ENCODE data around the gene GALNT5.
"Not testable (repeated sequence)": the region's sequence is repeated elsewhere in the genome, so short reads cannot be mapped to it uniquely, and the experiment has no call there.

The GALNT5 gene

DNA sequence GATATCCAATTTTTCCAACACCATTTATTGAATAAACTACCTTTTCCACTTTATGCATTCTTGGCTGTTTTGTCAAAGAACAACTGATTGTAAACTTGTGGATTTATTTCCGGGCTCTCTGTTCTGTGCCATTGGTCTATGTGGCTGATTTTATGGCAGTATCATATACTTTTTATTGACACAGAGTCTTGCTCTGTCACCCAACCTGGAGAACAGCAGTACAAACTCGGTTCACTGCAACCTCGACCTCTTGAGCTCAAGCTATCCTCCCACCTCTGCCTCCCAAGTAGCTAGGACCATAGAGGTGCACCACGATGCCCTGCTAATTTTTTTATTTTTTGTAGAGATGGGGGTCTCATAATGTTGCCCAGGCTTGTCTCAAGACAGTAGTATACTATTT lies 6.7 kb upstream of the GALNT5 start:
- no peak for DNase-seq

GRCh38 chr2:157251932-157252331 lies 5.6 kb upstream of the GALNT5 start:
- no peak for DNase-seq

DNA sequence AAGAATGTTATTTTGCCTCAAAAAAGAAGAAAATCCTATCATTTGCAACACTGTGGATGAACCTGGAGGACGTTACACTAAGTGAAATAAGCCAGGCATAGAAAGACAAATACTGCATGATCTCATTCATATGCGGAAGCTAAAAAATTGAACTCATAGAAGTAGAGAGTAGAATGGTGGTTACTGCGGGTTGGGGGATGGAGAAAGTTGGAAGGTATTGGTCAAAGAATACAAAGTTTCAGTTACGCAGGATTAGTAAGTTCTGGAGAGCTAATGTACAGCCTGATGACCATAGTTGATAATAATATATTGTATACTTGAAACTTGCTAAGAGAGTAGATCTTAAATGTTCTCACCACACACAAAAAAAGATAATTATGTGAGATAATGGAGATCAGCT lies 5.0 kb upstream of the GALNT5 start:
- DNase-seq: no peak

GRCh38 chr2:157254041-157254440 lies 3.5 kb upstream of the GALNT5 start:
- no peak for DNase-seq

- DNase-seq: no peak
These were observed 1.8 kb upstream of the GALNT5 start for GRCh38 chr2:157255746-157256145.

GRCh38 chr2:157256626-157257025 lies 879 bp upstream of the GALNT5 start:
- DNase-seq: no peak

GRCh38 chr2:157258520-157259326 lies 1.2 kb downstream of the GALNT5 start:
- DNase-seq: no peak

DNA sequence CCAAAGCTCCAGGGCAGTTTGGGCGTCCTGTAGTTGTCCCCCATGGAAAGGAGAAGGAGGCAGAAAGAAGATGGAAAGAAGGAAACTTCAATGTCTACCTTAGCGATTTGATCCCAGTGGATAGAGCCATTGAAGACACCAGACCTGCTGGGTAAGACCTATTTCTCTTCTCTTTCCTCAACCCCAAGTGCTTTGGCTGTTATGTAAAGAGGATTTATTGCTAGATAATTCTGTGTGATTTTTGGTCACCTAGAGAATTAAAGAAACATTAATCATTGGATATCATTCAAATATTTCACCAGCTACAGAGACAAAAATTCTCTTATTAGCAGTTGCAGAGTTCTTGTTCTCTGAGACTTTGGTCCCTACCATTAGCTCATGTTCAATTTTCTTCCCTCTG lies 1.9 kb downstream of the GALNT5 start:
- DNase-seq: no peak

DNA sequence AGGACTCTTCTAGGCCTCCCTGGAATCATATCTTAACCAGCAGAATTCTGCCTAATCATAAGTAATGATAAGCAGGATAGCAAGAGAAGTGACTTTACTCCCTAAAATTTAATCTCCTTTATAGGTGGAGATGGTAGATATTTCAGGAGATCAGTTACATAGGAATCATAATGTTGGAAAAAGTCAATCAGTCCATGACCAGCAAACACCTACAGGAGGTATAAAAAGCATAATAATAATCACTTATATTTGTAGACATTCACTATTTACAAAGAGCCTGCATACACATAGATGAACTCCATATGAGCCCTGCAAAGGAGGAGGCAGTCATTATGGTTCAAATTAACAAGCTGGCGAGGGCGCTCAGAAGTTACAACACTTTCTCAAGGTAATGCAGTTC lies 2.5 kb downstream of the GALNT5 start:
- no peak for DNase-seq

- no peak for DNase-seq
These were observed 3.2 kb downstream of the GALNT5 start for GRCh38 chr2:157260533-157261198.

- DNase-seq: no peak
These were observed 3.8 kb downstream of the GALNT5 start for GRCh38 chr2:157261199-157261782.

DNA sequence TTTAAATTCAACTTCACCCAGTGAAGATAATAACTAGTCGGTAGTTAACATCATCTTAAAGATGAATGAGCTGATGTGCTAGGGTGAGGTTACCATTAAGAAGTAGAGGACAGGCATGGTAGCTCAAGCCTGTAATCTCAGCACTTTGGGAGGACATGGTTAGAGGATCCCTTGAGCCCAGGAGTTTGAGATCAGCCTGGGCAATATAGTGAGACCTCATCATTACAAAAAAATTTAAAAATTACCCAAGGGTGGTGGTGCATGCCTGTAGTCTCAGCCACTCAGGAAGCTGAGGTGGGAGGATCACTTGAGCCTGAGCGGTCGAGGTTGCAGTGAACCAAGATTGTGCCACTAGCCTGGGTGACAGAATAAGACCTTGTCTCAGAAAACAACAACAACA lies 4.7 kb downstream of the GALNT5 start:
- no peak for DNase-seq

- no peak for DNase-seq
These were observed 6.6 kb downstream of the GALNT5 start for GRCh38 chr2:157264099-157264498.

GRCh38 chr2:157265825-157266224 lies 8.3 kb downstream of the GALNT5 start:
- no peak for DNase-seq

DNA sequence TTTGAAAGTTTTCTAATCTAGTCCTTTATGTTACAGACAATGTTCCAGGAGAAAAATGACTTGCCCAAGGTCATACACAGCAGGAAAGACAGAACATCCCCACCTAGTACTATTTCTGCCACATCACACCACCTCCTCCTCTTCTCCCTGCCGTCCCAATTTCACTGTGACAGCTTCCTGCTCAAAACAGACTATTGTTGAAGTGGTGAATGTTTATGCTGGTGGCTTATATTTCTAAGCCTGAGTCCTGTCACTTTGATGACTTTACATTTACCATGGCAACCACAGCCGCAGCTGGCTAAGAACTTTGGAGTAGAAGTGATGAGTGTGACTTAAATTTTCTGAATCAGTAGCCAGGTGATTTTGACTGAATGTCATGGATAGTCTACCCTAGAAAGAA lies 10.0 kb downstream of the GALNT5 start:
- DNase-seq: no peak

DNA sequence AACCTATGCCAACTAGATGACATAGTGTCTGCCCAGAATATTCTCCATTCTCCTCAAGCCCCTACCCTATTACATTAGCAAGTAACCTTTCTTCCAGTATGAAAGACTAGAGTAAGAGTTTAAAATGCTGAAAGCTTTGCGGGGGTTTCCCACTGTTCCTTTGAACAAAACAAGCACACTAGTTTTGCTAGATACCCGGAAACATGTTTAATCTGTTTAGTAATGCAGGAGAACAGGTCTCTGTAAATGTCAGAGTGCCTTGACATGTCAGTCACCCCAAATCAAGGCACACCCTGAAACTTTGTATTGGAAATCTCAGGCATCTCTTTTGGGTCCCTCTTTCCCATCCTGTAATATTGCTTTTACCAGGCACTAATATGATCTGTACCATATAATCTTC lies 11.6 kb downstream of the GALNT5 start:
- DNase-seq: no peak

DNA sequence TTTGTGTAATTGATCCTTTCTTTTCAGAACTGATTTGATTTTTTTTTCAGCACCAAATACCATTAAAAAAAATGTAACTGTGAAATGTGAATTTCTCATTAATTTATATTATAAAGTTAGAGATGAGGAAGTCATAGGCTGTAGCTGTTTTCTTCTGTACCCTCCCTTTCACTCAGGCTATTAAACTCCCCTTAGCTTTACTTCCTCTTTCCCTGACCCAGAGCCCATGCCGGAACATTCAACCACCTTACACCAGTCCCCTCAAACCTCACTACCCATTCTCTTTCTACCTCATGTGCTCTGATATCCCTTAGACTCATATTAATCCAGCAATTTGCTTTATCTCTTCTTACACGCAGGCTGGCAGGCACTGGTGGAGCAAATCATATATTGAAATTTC lies 12.4 kb downstream of the GALNT5 start:
- no peak for DNase-seq

DNA sequence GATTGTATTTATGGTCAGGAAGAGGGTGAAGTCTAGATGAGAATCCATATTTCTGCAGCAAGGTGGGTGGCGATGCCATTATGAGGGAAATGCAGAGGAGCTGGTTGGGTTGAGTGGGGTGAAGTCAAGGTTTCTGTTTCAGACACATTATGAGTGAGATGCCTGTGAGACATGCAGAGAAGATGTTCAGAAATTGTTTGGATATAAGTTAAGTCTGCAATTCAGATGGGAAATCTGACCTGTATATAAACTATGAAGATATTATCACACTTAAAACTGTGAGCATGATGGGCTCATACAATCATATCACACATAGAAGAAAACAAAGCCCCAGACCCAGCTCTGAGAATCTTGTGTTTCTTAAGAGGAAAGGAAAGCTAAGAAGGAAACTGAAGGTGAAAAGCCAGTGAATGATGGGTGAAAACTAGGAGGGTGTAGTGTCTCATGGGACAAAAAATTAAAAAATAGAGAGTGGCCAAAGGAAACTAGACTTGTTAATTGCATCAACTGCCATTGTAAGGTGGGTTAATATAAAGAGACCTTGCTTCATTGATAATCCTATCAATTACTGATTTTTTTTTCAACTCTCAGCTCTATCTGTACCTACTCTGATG lies 14.2 kb downstream of the GALNT5 start:
- DNase-seq: no peak

- DNase-seq: not testable (repeated sequence)
These were observed 21.8 kb downstream of the GALNT5 start for GRCh38 chr2:157279311-157279710.

- no peak for DNase-seq
These were observed 23.8 kb downstream of the GALNT5 start for GRCh38 chr2:157281316-157281715.

- DNase-seq: no peak
These were observed 26.0 kb downstream of the GALNT5 start for GRCh38 chr2:157283468-157283867.

DNA sequence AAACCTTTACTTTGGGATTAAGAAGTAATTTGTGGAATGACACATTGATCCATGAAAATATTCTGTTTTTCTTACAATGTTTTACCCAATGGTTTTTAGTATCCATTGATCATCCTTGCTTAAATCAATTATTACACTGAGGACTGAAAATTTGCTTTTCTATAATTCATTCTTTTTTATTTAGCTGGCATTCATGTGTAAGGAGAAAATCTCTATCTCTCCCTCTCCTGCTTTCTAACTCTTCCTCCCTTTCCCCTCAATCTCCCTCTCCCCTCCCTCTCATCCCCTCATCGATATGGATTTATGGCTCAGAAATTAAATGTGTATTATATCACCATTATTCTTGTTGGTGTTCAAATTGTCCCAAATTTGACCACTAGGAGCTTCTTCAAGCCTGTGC lies 29.7 kb downstream of the GALNT5 start:
- no peak for DNase-seq

DNA sequence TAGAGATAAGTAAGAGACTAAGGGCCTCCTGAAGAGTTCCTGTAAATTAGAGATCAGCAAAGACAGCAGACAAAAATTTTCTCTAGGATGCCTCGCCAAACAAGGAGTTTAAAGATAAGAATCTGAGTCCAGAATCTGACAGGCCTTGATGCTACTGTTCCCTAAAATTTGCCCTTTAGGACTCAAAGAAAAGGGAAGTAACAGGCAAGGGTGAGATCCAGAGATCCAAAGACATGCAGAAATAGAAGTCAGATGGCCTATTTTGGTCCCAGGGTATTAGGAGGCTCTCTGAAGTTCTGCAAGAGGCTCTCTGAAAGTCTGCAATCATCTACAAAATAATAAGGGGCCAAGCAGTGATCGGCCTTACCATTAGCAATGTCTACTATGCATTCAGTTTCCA lies 33.0 kb downstream of the GALNT5 start:
- no peak for DNase-seq

GRCh38 chr2:157291018-157291417 lies 33.5 kb downstream of the GALNT5 start:
- DNase-seq: no peak

All from activated CD4-positive, CD25-positive, alpha-beta regulatory T cell treated with anti-CD3 and anti-CD28 coated beads, Interleukin-2, amount 50 U/mL, for 72 hours (primary cell).